DND-41 (cell line): ENCODE data around the gene GRK3.

Experiments used
- ATAC-seq: fragments of 200-7000 bp; cut with Tn5 transposase; 3 replicates; pipeline ENCODE4 v1.9.1; 2021; ENCODE audit warnings: low read depth; ENCODE audit not compliant: insufficient read depth
- DNase-seq: peaks from one replicate; pipeline ENCODE4 v3.0.0-alpha.2; 2020
- H2AFZ ChIP-seq: 2 replicates; pipeline ENCODE4 v1.6.0; 2012; ENCODE audit warnings: low read depth, low read length
- H3K27ac ChIP-seq: 2 replicates; pipeline ENCODE4 v1.5.1; 2012; ENCODE audit warnings: low read length, inconsistent platforms
- H3K27me3 ChIP-seq: fragments of 200-600 bp; sonication (generic); 2 replicates; pipeline ENCODE4 v1.6.0; 2012; ENCODE audit warnings: low read length, mild to moderate bottlenecking, inconsistent platforms; ENCODE audit not compliant: insufficient read depth, poor library complexity
- H3K36me3 ChIP-seq: 2 replicates; pipeline ENCODE4 v1.5.1; 2012; ENCODE audit warnings: low read length, inconsistent platforms; ENCODE audit not compliant: insufficient read depth
- H3K4me1 ChIP-seq: 2 replicates; pipeline ENCODE4 v1.5.1; 2012; ENCODE audit warnings: mild to moderate bottlenecking, low read length; ENCODE audit not compliant: insufficient read depth
- H3K4me2 ChIP-seq: 2 replicates; pipeline ENCODE4 v1.6.0; 2012; ENCODE audit warnings: mild to moderate bottlenecking, moderate library complexity, low read length, inconsistent platforms; ENCODE audit not compliant: insufficient read depth
- H3K4me3 ChIP-seq, 2 experiments: fragments of 200-600 bp in 1 of 2; shearing (Covaris generic) in 1 of 2; 2 replicates each; pipeline ENCODE4 v1.5.1; 2012 to 2016; ENCODE audit warnings: inconsistent platforms in 2 of 2, low read length in 2 of 2, mild to moderate bottlenecking in 2 of 2, low read depth in 1 of 2, moderate library complexity in 1 of 2
- H3K79me2 ChIP-seq: 2 replicates; pipeline ENCODE4 v1.6.0; 2012; ENCODE audit warnings: low read length, inconsistent platforms; ENCODE audit not compliant: insufficient read depth
- H3K9ac ChIP-seq: 2 replicates; pipeline ENCODE4 v1.6.0; 2012; ENCODE audit warnings: low read depth, mild to moderate bottlenecking, inconsistent platforms, low read length, moderate library complexity
- H3K9me3 ChIP-seq: 2 replicates; pipeline ENCODE4 v1.5.1; 2012; ENCODE audit warnings: low read length, moderate library complexity, mild to moderate bottlenecking, inconsistent platforms; ENCODE audit not compliant: insufficient read depth, severe bottlenecking
- H4K20me1 ChIP-seq: 2 replicates; pipeline ENCODE4 v1.6.0; 2012; ENCODE audit warnings: low read length; ENCODE audit not compliant: insufficient read depth
- EZH2 ChIP-seq: IDR thresholded peaks from 3 replicates; pipeline ENCODE4 v1.6.1; 2012; ENCODE audit warnings: borderline replicate concordance, low read depth, mild to moderate bottlenecking, moderate library complexity, low read length, inconsistent platforms; ENCODE audit not compliant: severe bottlenecking
- TF ChIP-seq, protein P1 (sequence below): IDR thresholded peaks from 2 replicates; pipeline ENCODE4 v1.5.1; 2012; ENCODE audit warnings: borderline replicate concordance, low read length, moderate library complexity, mild to moderate bottlenecking; ENCODE audit not compliant: poor library complexity, severe bottlenecking; ENCODE audit errors: extremely low read depth

GRK3 gene

DNA sequence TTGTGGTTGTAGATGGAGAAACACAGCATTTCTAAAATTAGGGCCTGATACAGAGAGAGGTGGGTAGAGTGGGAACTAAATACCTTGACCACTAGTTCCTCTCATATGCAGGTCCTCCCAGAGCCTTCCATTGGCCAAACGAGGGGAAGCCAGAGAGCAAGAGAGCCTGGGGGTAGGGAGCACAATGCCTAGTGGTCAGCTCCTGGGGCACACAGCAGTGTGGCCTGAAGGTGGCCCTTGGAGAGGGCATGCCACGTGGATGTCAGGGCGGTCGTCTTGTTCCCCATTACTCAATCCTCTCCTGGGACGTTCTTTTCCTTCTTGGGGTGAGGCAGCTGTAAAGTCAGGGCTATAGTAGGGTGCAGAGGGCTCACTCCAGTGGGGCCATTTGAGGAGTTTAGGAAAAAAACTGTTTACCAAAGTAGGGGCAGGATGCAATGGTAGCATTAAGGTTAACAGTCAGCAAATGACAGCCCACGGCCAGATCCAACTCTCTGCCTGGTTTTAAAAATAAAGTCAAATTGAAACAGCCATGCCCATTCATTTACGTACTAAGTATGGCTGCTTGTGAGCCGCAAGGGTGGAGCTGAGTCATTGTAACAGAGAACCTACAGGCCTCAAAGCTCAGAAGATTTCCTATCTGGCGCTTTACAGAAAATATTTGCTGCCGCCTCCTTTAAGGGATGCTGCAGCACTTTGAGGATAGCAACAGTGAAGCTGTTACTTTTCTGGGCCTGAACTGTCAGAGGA lies 185.1 kb downstream of the GRK3 start:
- no peak for DNase-seq
- ATAC-seq, result no peak
- no peaks in the 10 kb centered on the region for H3K27me3 ChIP-seq
- no peaks in the 10 kb centered on the region for H3K79me2 ChIP-seq
- H3K9me3 ChIP-seq, result no peaks in the 10 kb centered on the region
- no peak overlapping the region for H3K4me3 ChIP-seq
- no peak overlapping the region for H2AFZ ChIP-seq
- H3K36me3 ChIP-seq, result no peaks in the 10 kb centered on the region
- H4K20me1 ChIP-seq, result no peaks in the 10 kb centered on the region
- TF ChIP-seq, protein P1, sequence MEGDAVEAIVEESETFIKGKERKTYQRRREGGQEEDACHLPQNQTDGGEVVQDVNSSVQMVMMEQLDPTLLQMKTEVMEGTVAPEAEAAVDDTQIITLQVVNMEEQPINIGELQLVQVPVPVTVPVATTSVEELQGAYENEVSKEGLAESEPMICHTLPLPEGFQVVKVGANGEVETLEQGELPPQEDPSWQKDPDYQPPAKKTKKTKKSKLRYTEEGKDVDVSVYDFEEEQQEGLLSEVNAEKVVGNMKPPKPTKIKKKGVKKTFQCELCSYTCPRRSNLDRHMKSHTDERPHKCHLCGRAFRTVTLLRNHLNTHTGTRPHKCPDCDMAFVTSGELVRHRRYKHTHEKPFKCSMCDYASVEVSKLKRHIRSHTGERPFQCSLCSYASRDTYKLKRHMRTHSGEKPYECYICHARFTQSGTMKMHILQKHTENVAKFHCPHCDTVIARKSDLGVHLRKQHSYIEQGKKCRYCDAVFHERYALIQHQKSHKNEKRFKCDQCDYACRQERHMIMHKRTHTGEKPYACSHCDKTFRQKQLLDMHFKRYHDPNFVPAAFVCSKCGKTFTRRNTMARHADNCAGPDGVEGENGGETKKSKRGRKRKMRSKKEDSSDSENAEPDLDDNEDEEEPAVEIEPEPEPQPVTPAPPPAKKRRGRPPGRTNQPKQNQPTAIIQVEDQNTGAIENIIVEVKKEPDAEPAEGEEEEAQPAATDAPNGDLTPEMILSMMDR, result no peak
- H3K4me1 ChIP-seq, result no peaks in the 10 kb centered on the region
- no peak overlapping the region for H3K9ac ChIP-seq
- no peak overlapping the region for H3K4me2 ChIP-seq
- no peak overlapping the region for H3K27ac ChIP-seq

DNA sequence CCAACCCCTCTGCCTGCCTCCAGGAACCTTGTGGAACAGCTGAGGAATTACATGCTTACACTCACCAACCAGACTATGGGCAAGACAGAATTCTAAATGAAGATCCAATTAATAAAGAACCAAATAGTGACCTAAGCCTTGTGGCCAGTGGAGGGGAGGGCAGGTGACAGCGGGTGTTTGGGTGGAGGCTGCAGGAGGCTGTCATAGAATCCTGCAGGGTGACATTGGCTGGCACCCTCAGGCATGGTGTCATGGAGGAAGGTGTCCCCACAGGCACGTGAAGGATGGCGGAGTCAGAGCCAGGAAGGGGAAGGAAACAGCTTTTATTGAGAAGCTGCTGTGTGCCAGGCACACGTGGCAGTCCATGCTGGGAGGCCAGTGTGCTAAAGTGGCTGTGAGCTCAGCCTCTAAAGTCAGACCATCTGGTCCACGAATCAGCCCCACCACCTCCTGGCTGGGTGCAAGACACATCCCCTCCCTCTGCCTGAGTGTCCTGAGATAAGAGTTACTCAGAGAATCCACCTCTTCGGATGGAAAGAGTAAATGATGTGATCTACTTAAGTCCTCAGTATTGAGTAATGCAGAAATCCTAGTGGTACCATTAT lies 186.2 kb downstream of the GRK3 start:
- no peaks in the 10 kb centered on the region for H4K20me1 ChIP-seq
- no peaks in the 10 kb centered on the region for H3K4me1 ChIP-seq
- no peaks in the 10 kb centered on the region for H3K36me3 ChIP-seq
- ATAC-seq, result no peak
- H3K9ac ChIP-seq, result no peak overlapping the region
- H3K27ac ChIP-seq, result no peak overlapping the region
- H3K4me2 ChIP-seq, result no peak overlapping the region
- no peaks in the 10 kb centered on the region for H3K79me2 ChIP-seq
- no peak overlapping the region for H2AFZ ChIP-seq
- no peak overlapping the region for H3K4me3 ChIP-seq
- no peaks in the 10 kb centered on the region for H3K27me3 ChIP-seq
- DNase-seq, result no peak
- TF ChIP-seq, protein P1, result no peak
- TF ChIP-seq EZH2, result no peak
- H3K9me3 ChIP-seq, result no peaks in the 10 kb centered on the region

DNA sequence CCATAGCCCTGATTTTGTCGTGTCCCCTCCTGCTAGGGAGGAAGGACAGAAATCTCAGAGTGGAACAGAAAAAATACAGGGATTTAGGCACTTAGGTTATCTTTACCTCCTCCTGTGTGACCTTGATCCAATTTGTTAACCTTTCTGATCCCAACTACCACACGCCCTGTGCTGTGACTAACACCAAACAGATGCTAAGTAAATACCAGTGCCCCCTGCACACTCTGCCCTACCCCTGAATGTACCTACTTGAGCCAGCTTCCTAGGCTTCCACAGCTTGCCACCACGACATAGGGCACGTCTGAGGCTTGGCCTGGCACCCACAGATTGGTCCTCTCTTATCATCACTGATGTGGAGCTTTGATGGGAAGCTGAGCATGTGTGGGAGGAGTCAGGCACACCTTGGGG lies 186.7 kb downstream of the GRK3 start:
- Histone ChIP-seq H3K27ac (no peak overlapping the region), H3K79me2 (no peaks in the 10 kb centered on the region), H4K20me1 (no peaks in the 10 kb centered on the region), H3K27me3 (no peaks in the 10 kb centered on the region), H3K4me3 (no peak overlapping the region), H3K9me3 (no peaks in the 10 kb centered on the region), H3K4me1 (no peaks in the 10 kb centered on the region), H3K36me3 (no peaks in the 10 kb centered on the region), H2AFZ (no peak overlapping the region), H3K4me2 (no peak overlapping the region), H3K9ac (no peak overlapping the region)
- TF ChIP-seq EZH2, result no peak
- TF ChIP-seq, protein P1, result no peak
- DNase-seq, result no peak
- ATAC-seq, result no peak
